22Rv1 (cell line): ENCODE data around the gene KIAA0825.

Experiments
- CTCF ChIP-seq: fragments of 450-650 bp; IDR thresholded peaks from 2 replicates; pipeline ENCODE4 v1.5.1; 2017; ENCODE audit warnings: mild to moderate bottlenecking
- ZFX ChIP-seq: fragments of 450-650 bp; IDR thresholded peaks from 2 replicates; pipeline ENCODE4 v1.6.1; 2017; ENCODE audit warnings: antibody characterized with exemption, borderline replicate concordance

DNA sequence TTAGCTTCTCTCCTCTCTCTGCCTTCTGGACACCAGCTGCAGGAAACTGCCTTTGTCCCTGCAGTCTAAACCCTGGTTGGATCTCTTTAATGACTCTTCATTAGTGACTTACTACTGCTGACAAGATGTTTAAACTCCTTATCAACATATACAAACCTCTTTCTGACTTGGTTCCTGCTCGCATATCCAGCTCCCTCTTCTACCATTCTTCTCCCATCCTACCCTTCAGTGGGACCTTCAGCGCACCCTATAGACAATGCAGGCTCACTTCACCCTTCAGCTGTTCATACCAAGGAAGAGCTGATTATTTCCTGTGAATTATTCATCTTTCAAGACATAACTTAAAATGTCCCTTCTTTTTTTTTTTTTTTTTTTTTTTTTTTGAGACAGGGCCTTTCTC is 436.5 kb downstream of the KIAA0825 start:
- TF ChIP-seq CTCF, result peak; percentile 40
- no peak for TF ChIP-seq ZFX
